UCSD-AML1 (cell line): ENCODE measurements around the gene POU2F1.
"Not testable (repeated sequence)": the region's sequence is repeated elsewhere in the genome, so short reads cannot be mapped to it uniquely, and the experiment has no call there.

Experiments used
- DNase-seq: peaks from one replicate; lab custom pipeline; 2025; ENCODE audit not compliant: unreplicated experiment; lab: John Stamatoyannopoulos, UW

The POU2F1 gene

GRCh38 chr1:167205306-167206050, 15.2 kb upstream of the POU2F1 start:
- DNase-seq, result not testable (repeated sequence)

- no peak for DNase-seq
Observed at GRCh38 chr1:167206166-167206835, 14.4 kb upstream of the POU2F1 start.

GRCh38 chr1:167207940-167208623, 12.6 kb upstream of the POU2F1 start:
- no peak for DNase-seq

- no peak for DNase-seq
Observed at GRCh38 chr1:167208624-167208976, 12.1 kb upstream of the POU2F1 start.

- no peak for DNase-seq
Observed at GRCh38 chr1:167209044-167209443, 11.6 kb upstream of the POU2F1 start.

GRCh38 chr1:167210966-167211674, 9.6 kb upstream of the POU2F1 start:
- DNase-seq, result no peak

GRCh38 chr1:167212025-167212424, 8.7 kb upstream of the POU2F1 start:
- no peak for DNase-seq

- DNase-seq, result no peak
Observed at GRCh38 chr1:167216809-167217208, 3.9 kb upstream of the POU2F1 start.

- DNase-seq, result no peak
Observed at GRCh38 chr1:167219194-167219593, 1.5 kb upstream of the POU2F1 start.

- peak; percentile 86 for DNase-seq
Observed at GRCh38 chr1:167219646-167220536, 795 bp upstream of the POU2F1 start.

- DNase-seq, result no peak
Observed at GRCh38 chr1:167221126-167221737, 546 bp downstream of the POU2F1 start.

GRCh38 chr1:167221738-167222610, 1.3 kb downstream of the POU2F1 start:
- DNase-seq, result peak; percentile 78

- DNase-seq, result no peak
Observed at GRCh38 chr1:167223144-167224103, 2.7 kb downstream of the POU2F1 start.

- not testable (repeated sequence) for DNase-seq
Observed at GRCh38 chr1:167224734-167225235, 4.1 kb downstream of the POU2F1 start.

GRCh38 chr1:167225920-167226319, 5.2 kb downstream of the POU2F1 start:
- no peak for DNase-seq

GRCh38 chr1:167227934-167228378, 7.3 kb downstream of the POU2F1 start:
- no peak for DNase-seq

GRCh38 chr1:167229719-167230385, 9.2 kb downstream of the POU2F1 start:
- DNase-seq, result no peak
